GM21717 (cell line): ENCODE data around the gene NUP88.

Experiments used
- ATAC-seq: cut with Tn5 transposase; IDR thresholded peaks from one replicate; pipeline ENCODE4 v1.9.1; 2021; ENCODE audit warnings: mild to moderate bottlenecking, moderate library complexity; ENCODE audit not compliant: unreplicated experiment

NUP88 gene

GRCh38 chr17:5419959-5420653, 644 bp upstream of the NUP88 start, which contains the start of gene RPAIN:
TSS of gene RPAIN (plus strand) at chr17:5420182. CDS start at chr17:5420211, 29 bp downstream.
- ATAC-seq: peak; percentile 48

DNA sequence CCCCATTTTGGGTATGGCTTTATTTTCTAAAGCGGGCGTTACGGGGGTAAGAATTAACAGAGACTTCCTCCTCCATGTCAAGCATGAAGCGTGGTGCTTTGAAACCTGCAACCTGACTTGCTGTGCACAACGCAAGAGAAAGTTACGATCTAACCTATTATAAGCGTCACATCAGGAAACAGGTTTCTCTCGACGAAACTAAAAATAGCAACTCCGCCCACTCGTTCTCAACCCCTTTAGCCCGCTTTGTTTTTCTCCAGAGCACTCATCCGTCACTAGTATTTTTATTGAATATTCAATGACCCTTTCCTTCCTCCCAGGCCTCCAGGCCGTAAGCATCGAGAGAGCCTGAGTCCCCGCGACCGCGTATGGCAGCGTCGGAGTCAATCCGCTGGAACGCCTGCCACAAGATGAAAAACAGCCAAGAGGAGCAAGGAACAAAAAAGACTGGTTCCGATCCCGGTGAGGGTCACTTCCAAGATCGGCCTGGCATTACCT, 555 bp downstream of the NUP88 start:
- ATAC-seq: peak; percentile 32

DNA sequence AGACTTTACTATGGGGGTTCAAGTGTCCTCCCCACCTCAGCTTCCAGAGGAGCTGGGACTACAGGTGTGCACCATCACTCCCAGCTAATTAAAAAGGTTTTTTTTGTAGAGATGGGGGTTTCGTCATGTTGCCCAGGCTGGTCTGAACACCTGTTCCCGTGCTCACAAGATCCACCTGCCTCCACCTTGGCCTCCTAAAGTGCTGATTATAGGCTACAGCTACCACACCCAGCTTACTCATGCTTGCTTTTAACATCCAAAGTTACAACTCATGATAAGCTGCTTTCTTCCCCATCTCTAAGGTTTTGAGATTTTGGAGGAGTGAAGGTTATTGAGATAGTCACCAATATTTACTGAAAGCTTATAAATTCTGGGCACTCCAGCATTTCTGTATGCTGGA, 2.6 kb downstream of the NUP88 start:
- ATAC-seq: no peak

- ATAC-seq: no peak
Observed at GRCh38 chr17:5413682-5414081, 5.8 kb downstream of the NUP88 start.

GRCh38 chr17:5410594-5411272, 8.7 kb downstream of the NUP88 start:
- ATAC-seq: no peak

- ATAC-seq: no peak
Observed at GRCh38 chr17:5408186-5408585, 11.3 kb downstream of the NUP88 start.

DNA sequence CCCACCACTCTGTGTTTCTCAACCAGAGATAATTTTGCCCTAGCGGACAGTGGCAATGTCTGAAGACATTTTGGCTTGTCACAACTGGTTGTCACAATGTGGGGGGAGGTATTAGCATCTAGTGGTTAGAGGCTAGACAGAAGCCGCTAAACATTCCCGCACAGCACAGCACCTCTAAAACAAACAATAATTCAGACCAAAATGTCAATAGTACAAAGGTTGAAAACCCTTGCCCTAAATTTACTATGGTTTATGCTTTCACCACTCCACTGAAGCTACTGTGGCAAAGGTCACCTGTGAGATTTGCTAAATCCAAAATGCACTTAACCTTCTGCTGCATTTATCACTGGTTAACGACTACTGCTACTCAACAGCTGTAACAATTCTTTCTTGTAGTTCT, 14.1 kb downstream of the NUP88 start:
- ATAC-seq: no peak

- no peak for ATAC-seq
Observed at GRCh38 chr17:5399767-5400166, 19.7 kb downstream of the NUP88 start.

- ATAC-seq: no peak
Observed at GRCh38 chr17:5396612-5397011, 22.9 kb downstream of the NUP88 start.

DNA sequence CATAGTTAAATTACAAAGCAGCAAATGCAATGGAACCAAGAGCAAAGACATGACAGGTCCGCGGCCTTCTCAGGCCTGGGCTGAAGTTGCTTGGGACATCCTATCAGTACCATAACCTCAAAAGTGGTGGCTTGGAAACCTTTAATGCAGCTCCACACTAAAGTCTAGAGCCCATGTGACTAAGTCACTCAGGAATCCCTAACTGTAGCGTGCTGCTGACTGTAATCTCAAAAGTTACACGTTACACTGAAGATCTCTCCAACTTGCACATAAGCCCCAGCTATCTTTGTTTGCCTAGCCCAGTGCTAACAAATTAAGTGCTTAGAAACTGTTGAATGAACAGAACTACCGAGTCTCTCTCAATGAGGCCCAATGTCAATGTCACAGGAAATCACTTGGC, 27.8 kb downstream of the NUP88 start:
- ATAC-seq: no peak

GRCh38 chr17:5381542-5381941, 37.9 kb downstream of the NUP88 start:
- ATAC-seq: no peak

GRCh38 chr17:5380491-5381135, 38.8 kb downstream of the NUP88 start:
- no peak for ATAC-seq

DNA sequence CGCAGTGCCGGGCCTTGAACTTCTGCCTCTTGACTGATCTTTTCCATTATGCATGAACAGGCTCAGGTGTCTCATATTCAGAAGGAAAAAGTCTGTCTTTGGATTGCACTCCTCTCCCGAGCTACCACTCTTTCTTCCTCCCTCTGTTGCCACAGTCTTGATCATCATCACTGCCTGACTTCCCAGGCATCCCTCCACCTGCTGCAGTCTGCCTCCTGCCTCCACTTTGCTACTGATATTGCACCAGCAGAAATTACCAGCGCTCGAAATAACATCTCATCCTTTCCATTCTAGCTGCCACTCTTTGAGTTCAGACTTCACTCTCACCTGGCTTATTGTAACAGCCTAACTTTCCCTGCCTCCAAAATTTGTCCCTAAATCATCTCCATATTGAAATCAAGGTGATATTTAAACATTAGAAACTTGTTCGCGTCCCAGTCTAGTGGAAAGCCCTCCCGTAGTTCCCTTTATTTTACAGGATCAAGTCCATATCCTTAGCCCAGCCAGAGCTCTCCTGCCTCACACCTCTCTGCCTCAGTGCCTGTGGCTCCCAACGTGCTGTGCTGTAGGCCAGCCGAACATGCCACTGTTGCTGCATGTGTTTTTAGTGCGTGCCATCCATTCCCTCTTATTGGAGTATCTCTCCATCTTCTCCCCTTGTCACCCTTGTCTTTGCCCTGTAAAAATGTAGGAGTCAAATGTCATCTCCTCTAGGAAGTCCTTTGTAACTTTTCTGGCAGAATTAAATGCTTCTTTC, 39.9 kb downstream of the NUP88 start:
- ATAC-seq: no peak

DNA sequence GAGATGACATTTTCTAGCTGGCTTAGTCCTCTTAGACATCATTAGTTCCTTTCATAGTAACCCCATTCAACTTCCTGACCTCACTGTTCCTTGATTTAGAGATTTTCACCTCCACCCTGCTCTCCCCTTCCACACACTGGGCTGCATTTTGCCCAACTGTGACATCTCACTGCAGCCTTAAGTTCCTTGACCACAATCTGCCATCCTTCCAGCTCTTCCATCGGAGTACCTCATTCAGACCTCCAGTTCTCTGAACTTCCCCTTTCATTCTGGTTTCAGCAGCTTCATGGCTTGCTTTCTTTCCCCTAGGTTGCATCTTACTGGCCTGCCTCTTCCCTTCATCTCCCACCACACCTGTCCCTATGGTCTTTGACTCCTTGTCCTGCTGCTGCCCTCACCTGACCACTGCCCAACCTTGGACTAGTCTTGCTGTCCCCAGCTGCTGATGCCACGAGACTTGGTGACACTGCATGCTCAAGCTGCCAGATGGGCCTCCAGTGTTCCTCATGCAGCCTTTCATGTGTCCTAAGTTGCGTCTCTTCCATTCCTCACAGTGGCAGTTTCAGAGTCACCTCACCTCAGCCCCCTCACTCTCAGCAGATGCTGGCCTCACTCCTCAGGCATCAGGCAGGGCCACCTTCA, 40.8 kb downstream of the NUP88 start:
- no peak for ATAC-seq

DNA sequence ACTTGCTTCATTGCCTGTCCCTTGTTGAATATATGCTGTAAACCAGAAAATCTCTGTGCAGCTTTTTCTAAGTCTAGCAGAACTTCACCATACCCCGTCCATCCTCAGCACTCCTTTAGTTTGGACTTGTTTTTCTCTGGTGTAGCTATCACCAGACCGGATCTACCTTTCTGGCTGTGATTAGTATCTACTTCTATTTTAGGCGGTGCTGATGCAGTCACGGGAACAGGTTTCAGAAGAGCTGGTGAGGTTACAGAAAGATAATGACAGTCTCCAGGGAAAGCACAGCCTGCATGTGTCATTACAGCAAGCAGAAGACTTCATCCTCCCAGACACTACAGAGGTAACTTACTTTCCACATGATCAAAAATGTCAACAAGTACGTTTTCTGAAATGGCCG, 46.4 kb downstream of the NUP88 start:
- ATAC-seq: no peak

DNA sequence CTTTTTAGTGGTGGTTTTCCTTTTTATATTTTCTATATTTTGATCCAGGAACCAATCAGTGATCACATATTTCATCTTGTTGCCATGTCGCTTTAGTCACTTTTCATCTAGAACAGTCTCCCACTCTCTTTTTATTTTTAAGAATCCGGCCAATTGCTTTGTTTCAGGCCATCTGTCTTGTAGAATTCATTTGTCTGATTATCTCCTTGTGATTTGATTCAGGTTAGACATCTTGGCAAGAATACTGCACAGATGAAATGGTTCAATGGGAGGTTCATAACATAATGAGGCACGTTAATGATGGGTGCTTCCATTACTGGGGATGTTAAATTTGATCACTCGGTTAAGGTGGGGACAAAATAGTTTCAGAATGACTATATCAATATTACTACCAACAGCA, 49.1 kb downstream of the NUP88 start:
- no peak for ATAC-seq

GRCh38 chr17:5365831-5366230, 53.6 kb downstream of the NUP88 start:
- ATAC-seq: no peak

DNA sequence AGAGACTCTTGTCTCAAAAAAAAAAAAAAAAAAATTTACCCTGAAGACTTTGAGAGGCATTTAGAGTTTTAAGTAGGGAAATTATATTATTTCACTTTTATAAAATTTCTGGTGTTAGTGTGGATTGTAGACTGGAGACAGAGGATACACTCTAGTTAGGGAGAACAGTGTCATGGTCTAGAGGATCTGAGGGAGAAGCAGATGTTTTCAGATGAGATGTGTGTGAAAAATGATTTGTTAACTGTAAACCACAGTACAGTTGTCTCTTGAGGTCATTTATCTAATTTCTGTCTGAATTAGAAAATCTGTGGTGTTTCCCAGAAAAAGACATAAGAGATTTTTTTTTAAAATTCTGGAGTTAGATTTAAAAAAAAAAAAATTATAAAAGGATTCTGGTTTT, 54.8 kb downstream of the NUP88 start:
- ATAC-seq: no peak

- no peak for ATAC-seq
Observed at GRCh38 chr17:5364156-5364555, 55.3 kb downstream of the NUP88 start.

- no peak for ATAC-seq
Observed at GRCh38 chr17:5362162-5362811, 57.2 kb downstream of the NUP88 start.
